DOHH2 (cell line): ENCODE measurements around the gene AP1G2.

Source experiments
- H3F3A ChIP-seq: fragments of 200-600 bp; sonication (generic), shearing (Covaris generic); 2 replicates; pipeline ENCODE4 v1.6.0; 2016; ENCODE audit warnings: antibody characterized with exemption, mild to moderate bottlenecking; ENCODE audit not compliant: control insufficient read depth, insufficient read depth
- H3K27ac ChIP-seq: fragments of 200-600 bp; sonication (generic); 2 replicates; pipeline ENCODE4 v1.5.1; 2014; ENCODE audit warnings: low read depth, mild to moderate bottlenecking, low read length, moderate library complexity
- H3K27me3 ChIP-seq: fragments of 200-600 bp; sonication (generic); 2 replicates; pipeline ENCODE4 v1.6.1; 2014; ENCODE audit warnings: mild to moderate bottlenecking, low read length, mixed read lengths; ENCODE audit not compliant: control insufficient read depth
- H3K36me3 ChIP-seq: fragments of 200-600 bp; sonication (generic); 2 replicates; pipeline ENCODE4 v1.6.1; 2014; ENCODE audit warnings: mild to moderate bottlenecking, low read length, moderate library complexity, mixed read lengths; ENCODE audit not compliant: control insufficient read depth
- H3K4me1 ChIP-seq: fragments of 200-600 bp; sonication (generic); 2 replicates; pipeline ENCODE4 v1.6.1; 2014; ENCODE audit warnings: mild to moderate bottlenecking, low read length, mixed read lengths; ENCODE audit not compliant: control insufficient read depth
- H3K4me2 ChIP-seq: fragments of 200-600 bp; sonication (generic); 2 replicates; pipeline ENCODE4 v1.6.0; 2014; ENCODE audit warnings: mild to moderate bottlenecking, low read length, moderate library complexity
- H3K4me3 ChIP-seq: fragments of 200-600 bp; sonication (generic); 2 replicates; pipeline ENCODE4 v1.5.1; 2014; ENCODE audit warnings: mild to moderate bottlenecking, low read length, mixed read lengths
- H3K79me2 ChIP-seq: fragments of 200-600 bp; sonication (generic); 2 replicates; pipeline ENCODE4 v1.6.1; 2014; ENCODE audit warnings: mild to moderate bottlenecking, low read length, mixed read lengths; ENCODE audit not compliant: control insufficient read depth
- H3K9me2 ChIP-seq: fragments of 200-600 bp; sonication (generic); replicated peaks from 2 replicates; pipeline ENCODE4 v1.6.1; 2014; ENCODE audit warnings: mild to moderate bottlenecking, low read length, mixed read lengths; ENCODE audit not compliant: control insufficient read depth
- H3K9me3 ChIP-seq: fragments of 200-600 bp; sonication (generic); 2 replicates; pipeline ENCODE4 v1.6.1; 2014; ENCODE audit warnings: antibody characterized with exemption, low read length, mixed read lengths; ENCODE audit not compliant: control insufficient read depth, insufficient read depth
- H4K20me1 ChIP-seq: fragments of 200-600 bp; sonication (generic); 2 replicates; pipeline ENCODE4 v1.6.0; 2014; ENCODE audit warnings: low read depth, mild to moderate bottlenecking, antibody characterized with exemption, low read length, moderate library complexity; ENCODE audit not compliant: control insufficient read depth, insufficient read depth
- CTCF ChIP-seq: fragments of 200-600 bp; sonication (generic); IDR thresholded peaks from one replicate; pipeline ENCODE4 v1.5.1; 2014; ENCODE audit warnings: antibody characterized with exemption, mild to moderate bottlenecking, low read depth, low read length; ENCODE audit not compliant: poor library complexity, severe bottlenecking
- EZH2phosphoT487 ChIP-seq: fragments of 200-600 bp; sonication (generic); IDR thresholded peaks from 2 replicates; pipeline ENCODE4 v1.6.1; 2017; ENCODE audit warnings: borderline replicate concordance, mild to moderate bottlenecking, antibody characterized with exemption, low read length, moderate library complexity, mixed read lengths

Gene AP1G2

DNA sequence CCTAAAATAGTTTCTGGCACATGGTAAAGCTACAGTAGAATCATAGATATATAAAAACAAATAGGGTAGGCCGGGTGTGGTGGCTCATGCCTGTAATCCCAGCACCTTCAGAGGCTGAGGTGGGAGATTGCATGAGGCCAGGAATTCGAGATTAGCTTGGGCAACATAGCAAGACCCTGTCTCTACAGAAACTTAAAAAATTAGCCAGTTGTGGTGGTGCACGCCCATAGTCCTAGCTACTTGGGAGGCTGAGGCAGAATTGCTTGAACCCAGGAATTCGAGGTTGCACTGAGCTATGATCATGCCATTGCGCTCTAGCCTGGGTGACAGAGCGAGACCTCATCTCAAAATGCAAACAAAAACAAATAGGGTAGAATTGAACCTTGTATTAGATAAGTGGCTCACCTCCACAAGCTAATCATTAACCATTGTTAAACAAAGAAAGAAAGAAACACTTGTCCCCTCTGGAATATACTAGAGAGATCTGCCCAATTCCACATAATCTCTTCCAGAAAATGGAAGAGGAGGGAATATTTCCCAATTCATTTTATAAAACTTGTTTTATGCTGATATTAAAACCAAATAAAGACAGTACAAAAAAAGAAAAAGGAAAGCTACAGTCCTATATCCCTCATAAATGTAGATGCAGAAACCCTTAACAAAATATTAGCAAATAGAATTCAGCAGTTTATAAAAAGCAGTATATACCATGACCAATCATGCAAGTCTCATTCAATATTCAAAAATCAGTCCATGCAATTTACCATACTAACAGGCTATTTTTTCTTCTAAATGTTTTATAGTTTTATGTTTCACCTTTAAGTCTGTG is 45.9 kb upstream of the AP1G2 start:
- H3K36me3 ChIP-seq: no peaks in the 10 kb centered on the region
- H3K79me2 ChIP-seq: no peaks in the 10 kb centered on the region
- no peaks in the 10 kb centered on the region for H3K9me2 ChIP-seq
- no peaks in the 10 kb centered on the region for H3F3A ChIP-seq
- no peaks in the 10 kb centered on the region for H3K9me3 ChIP-seq
- H3K4me2 ChIP-seq: no peak overlapping the region
- H3K4me3 ChIP-seq: no peak overlapping the region
- H3K4me1 ChIP-seq: no peaks in the 10 kb centered on the region
- no peaks in the 10 kb centered on the region for H4K20me1 ChIP-seq
- peaks cover 10% of the 10 kb centered on the region; the same call in 1 of the 2 replicates for H3K27me3 ChIP-seq
- no peak overlapping the region for H3K27ac ChIP-seq
- no peak for TF ChIP-seq CTCF
- no peak for TF ChIP-seq EZH2phosphoT487

GRCh38 chr14:23612802-23613201 is 45.2 kb upstream of the AP1G2 start:
- Histone ChIP-seq H3K9me2 (no peaks in the 10 kb centered on the region), H3K4me2 (no peak overlapping the region)

GRCh38 chr14:23612354-23612732 is 44.8 kb upstream of the AP1G2 start:
- Histone ChIP-seq H3F3A (no peaks in the 10 kb centered on the region), H3K79me2 (no peaks in the 10 kb centered on the region), H3K27ac (no peak overlapping the region), H3K4me3 (no peak overlapping the region), H3K4me2 (no peak overlapping the region), H3K9me2 (no peaks in the 10 kb centered on the region), H3K4me1 (no peaks in the 10 kb centered on the region), H3K36me3 (no peaks in the 10 kb centered on the region), H4K20me1 (no peaks in the 10 kb centered on the region), H3K27me3 (peaks cover 7% of the 10 kb centered on the region; the same call in 1 of the 2 replicates), H3K9me3 (no peaks in the 10 kb centered on the region)
- TF ChIP-seq EZH2phosphoT487 (no peak), CTCF (no peak)

More at GRCh38 chr14:23612802-23613201, 45.2 kb upstream of the AP1G2 start:
- H3K27ac ChIP-seq: no peak overlapping the region
- no peaks in the 10 kb centered on the region for H3K79me2 ChIP-seq
- no peaks in the 10 kb centered on the region for H3K9me3 ChIP-seq
- no peaks in the 10 kb centered on the region for H3K4me1 ChIP-seq
- no peaks in the 10 kb centered on the region for H3F3A ChIP-seq
- H4K20me1 ChIP-seq: no peaks in the 10 kb centered on the region
- no peaks in the 10 kb centered on the region for H3K36me3 ChIP-seq
- H3K27me3 ChIP-seq: peaks cover 10% of the 10 kb centered on the region; the same call in 1 of the 2 replicates
- H3K4me3 ChIP-seq: no peak overlapping the region
- TF ChIP-seq EZH2phosphoT487 (no peak), CTCF (no peak)
